Occipital lobe (tissue), 2 donors: ENCODE measurements around the gene IQSEC1. TPM values are rescaled to one million over a fixed set of nuclear protein-coding genes. Genes with fewer than 3 reads are reported as not detected.

ENCODE experiments used
- DNase-seq: peaks from one replicate; lab custom pipeline; 2025; lab: John Stamatoyannopoulos, UW
- total RNA-seq: library from RNA; depleted of rRNA; stranded (reverse); fragments of >200 nt; gene quantifications from one replicate; pipeline ENCODE4 v1.2.3, GENCODE V29; 2014

The IQSEC1 gene
- total RNA-seq, 1 donor from 2014 or later: 14.3 TPM

GRCh38 chr3:13085846-13086179 lies 12.6 kb upstream of the IQSEC1 start:
- DNase-seq: no peak

- no peak for DNase-seq
Measured at GRCh38 chr3:13085081-13085845, 12.0 kb upstream of the IQSEC1 start.

- no peak for DNase-seq
Measured at GRCh38 chr3:13083898-13084297, 10.7 kb upstream of the IQSEC1 start.

GRCh38 chr3:13083254-13083653 lies 10.0 kb upstream of the IQSEC1 start:
- DNase-seq: no peak

- DNase-seq: no peak
Measured at GRCh38 chr3:13082677-13083076, 9.4 kb upstream of the IQSEC1 start.

GRCh38 chr3:13081603-13082360 lies 8.6 kb upstream of the IQSEC1 start:
- DNase-seq: no peak

GRCh38 chr3:13080591-13080990 lies 7.4 kb upstream of the IQSEC1 start:
- no peak for DNase-seq

- no peak for DNase-seq
Measured at GRCh38 chr3:13080026-13080425, 6.8 kb upstream of the IQSEC1 start.

- no peak for DNase-seq
Measured at GRCh38 chr3:13079510-13079909, 6.3 kb upstream of the IQSEC1 start.

GRCh38 chr3:13079051-13079450 lies 5.8 kb upstream of the IQSEC1 start:
- DNase-seq: no peak

- DNase-seq: peak; percentile 60
Measured at GRCh38 chr3:13078163-13078905, 5.1 kb upstream of the IQSEC1 start.

- peak; percentile 80 for DNase-seq
Measured at GRCh38 chr3:13077431-13078162, 4.4 kb upstream of the IQSEC1 start.

GRCh38 chr3:13075986-13076654 lies 2.9 kb upstream of the IQSEC1 start:
- no peak for DNase-seq

- DNase-seq: no peak
Measured at GRCh38 chr3:13075318-13075717, 2.1 kb upstream of the IQSEC1 start.

- DNase-seq: no peak
Measured at GRCh38 chr3:13074006-13074375, 762 bp upstream of the IQSEC1 start.

GRCh38 chr3:13072600-13073325 lies 466 bp downstream of the IQSEC1 start:
- DNase-seq: peak; percentile 75

GRCh38 chr3:13072239-13072599 lies 1.0 kb downstream of the IQSEC1 start:
- DNase-seq: peak; percentile 75

- DNase-seq: no peak
Measured at GRCh38 chr3:13071695-13072094, 1.5 kb downstream of the IQSEC1 start.

GRCh38 chr3:13070391-13071070 lies 2.7 kb downstream of the IQSEC1 start:
- no peak for DNase-seq

- DNase-seq: no peak
Measured at GRCh38 chr3:13069495-13069894, 3.7 kb downstream of the IQSEC1 start.
